ENCODE data around the gene OAT. TPM values are rescaled to one million over a fixed set of nuclear protein-coding genes. Genes with fewer than 3 reads are reported as not detected.
A peak's percentile ranks its signal among the peaks of the same experiment; 100 is the strongest.

OAT gene
- total RNA-seq, 1 donor from 2014 or later, result 50.9 TPM

- H3K4me3 ChIP-seq (ENCODE audit: low read depth, low read length), result peak overlapping the region; percentile 14
- TF ChIP-seq CTCF (conservative IDR thresholded peaks at IDR 0.05; ENCODE audit: low read depth, low read length), result no peak
- DNase-seq (ENCODE audit: low read depth), result no peak
Observed at GRCh38 chr10:124389613-124390361, 28.9 kb downstream of the OAT start.

- no peak for DNase-seq (ENCODE audit: low read depth)
- peak; percentile 84 for TF ChIP-seq CTCF (conservative IDR thresholded peaks at IDR 0.05; ENCODE audit: low read depth, low read length)
- H3K4me3 ChIP-seq (ENCODE audit: low read depth, low read length), result peak overlapping the region; percentile 65
Observed at GRCh38 chr10:124388823-124389612, 29.7 kb downstream of the OAT start.

- no peak for TF ChIP-seq CTCF (conservative IDR thresholded peaks at IDR 0.05; ENCODE audit: low read depth, low read length)
- peak overlapping the region; percentile 65 for H3K4me3 ChIP-seq (ENCODE audit: low read depth, low read length)
- no peak for DNase-seq (ENCODE audit: low read depth)
Observed at GRCh38 chr10:124388476-124388822, 30.3 kb downstream of the OAT start.

GRCh38 chr10:124387078-124387874, 31.4 kb downstream of the OAT start:
- no peak for DNase-seq (ENCODE audit: low read depth)
- peak; percentile 17 for TF ChIP-seq CTCF (conservative IDR thresholded peaks at IDR 0.05; ENCODE audit: low read depth, low read length)
- no peak overlapping the region for H3K4me3 ChIP-seq (ENCODE audit: low read depth, low read length)

GRCh38 chr10:124386186-124387077, 32.3 kb downstream of the OAT start:
- no peak overlapping the region for H3K4me3 ChIP-seq (ENCODE audit: low read depth, low read length)
- no peak for TF ChIP-seq CTCF (conservative IDR thresholded peaks at IDR 0.05; ENCODE audit: low read depth, low read length)
- no peak for DNase-seq (ENCODE audit: low read depth)

- TF ChIP-seq CTCF (conservative IDR thresholded peaks at IDR 0.05; ENCODE audit: low read depth, low read length), result no peak
- DNase-seq (ENCODE audit: low read depth), result no peak
- H3K4me3 ChIP-seq (ENCODE audit: low read depth, low read length), result no peak overlapping the region
Observed at GRCh38 chr10:124385627-124386185, 33.0 kb downstream of the OAT start.
